Gastrocnemius medialis (tissue), 4 donors: ENCODE data around the gene SUGCT.

Experiments
- POLR2A ChIP-seq, 2 donors: fragments of 450-650 bp; IDR thresholded peaks; one replicate each; pipeline ENCODE4 v1.6.1; 2017; ENCODE audit warnings: antibody characterized with exemption in 2 of 2, mild to moderate bottlenecking in 2 of 2, moderate library complexity in 2 of 2
- TF ChIP-seq, protein P1 (sequence below), 5 experiments: fragments of 450-650 bp in 3 of 5; fragments of 200-600 bp in 2 of 5; sonication (generic) in 2 of 5; IDR thresholded peaks in 4 of 5; conservative IDR thresholded peaks in 1 of 5; 1 replicate in 4 of 5; 2 replicates in 1 of 5; pipeline ENCODE4 v1.5.1; 2016 to 2019; ENCODE audit warnings: antibody characterized with exemption in 5 of 5, mild to moderate bottlenecking in 3 of 5, moderate library complexity in 3 of 5

- TF ChIP-seq POLR2A (IDR thresholded peaks at IDR 0.05): no peak
- TF ChIP-seq, protein P1, sequence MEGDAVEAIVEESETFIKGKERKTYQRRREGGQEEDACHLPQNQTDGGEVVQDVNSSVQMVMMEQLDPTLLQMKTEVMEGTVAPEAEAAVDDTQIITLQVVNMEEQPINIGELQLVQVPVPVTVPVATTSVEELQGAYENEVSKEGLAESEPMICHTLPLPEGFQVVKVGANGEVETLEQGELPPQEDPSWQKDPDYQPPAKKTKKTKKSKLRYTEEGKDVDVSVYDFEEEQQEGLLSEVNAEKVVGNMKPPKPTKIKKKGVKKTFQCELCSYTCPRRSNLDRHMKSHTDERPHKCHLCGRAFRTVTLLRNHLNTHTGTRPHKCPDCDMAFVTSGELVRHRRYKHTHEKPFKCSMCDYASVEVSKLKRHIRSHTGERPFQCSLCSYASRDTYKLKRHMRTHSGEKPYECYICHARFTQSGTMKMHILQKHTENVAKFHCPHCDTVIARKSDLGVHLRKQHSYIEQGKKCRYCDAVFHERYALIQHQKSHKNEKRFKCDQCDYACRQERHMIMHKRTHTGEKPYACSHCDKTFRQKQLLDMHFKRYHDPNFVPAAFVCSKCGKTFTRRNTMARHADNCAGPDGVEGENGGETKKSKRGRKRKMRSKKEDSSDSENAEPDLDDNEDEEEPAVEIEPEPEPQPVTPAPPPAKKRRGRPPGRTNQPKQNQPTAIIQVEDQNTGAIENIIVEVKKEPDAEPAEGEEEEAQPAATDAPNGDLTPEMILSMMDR (IDR thresholded peaks at IDR 0.05 in 4 of 5, conservative IDR thresholded peaks at IDR 0.05 in 1 of 5): no peak
Observed at GRCh38 chr7:40746841-40747556, 612.2 kb downstream of the SUGCT start.
